Medulla oblongata (tissue), 1 donor: ENCODE measurements around the gene EDNRA.

Experiments
- DNase-seq: peaks from one replicate; pipeline ENCODE4 v3.0.0-alpha.2; 2015; ENCODE audit errors: extremely low spot score

Gene EDNRA

GRCh38 chr4:147498031-147498660 lies 17.2 kb downstream of the EDNRA start:
- DNase-seq: no peak

GRCh38 chr4:147508346-147508745 lies 27.4 kb downstream of the EDNRA start:
- DNase-seq: no peak

GRCh38 chr4:147509386-147509785 lies 28.5 kb downstream of the EDNRA start:
- no peak for DNase-seq

GRCh38 chr4:147510962-147511668 lies 30.2 kb downstream of the EDNRA start:
- no peak for DNase-seq

GRCh38 chr4:147513091-147513490 lies 32.2 kb downstream of the EDNRA start:
- DNase-seq: no peak

GRCh38 chr4:147513952-147514351 lies 33.1 kb downstream of the EDNRA start:
- no peak for DNase-seq

- DNase-seq: no peak
These were observed 34.5 kb downstream of the EDNRA start for GRCh38 chr4:147515220-147515936.

- no peak for DNase-seq
These were observed 35.2 kb downstream of the EDNRA start for GRCh38 chr4:147516133-147516532.

GRCh38 chr4:147518086-147518485 lies 37.2 kb downstream of the EDNRA start:
- DNase-seq: no peak

GRCh38 chr4:147518846-147519767 lies 38.2 kb downstream of the EDNRA start:
- DNase-seq: peak; percentile 79

- DNase-seq: peak; percentile 8
These were observed 43.7 kb downstream of the EDNRA start for GRCh38 chr4:147524601-147525000.

- peak; percentile 12 for DNase-seq
These were observed 44.8 kb downstream of the EDNRA start for GRCh38 chr4:147525494-147526271.

- no peak for DNase-seq
These were observed 45.4 kb downstream of the EDNRA start for GRCh38 chr4:147526272-147526654.

- no peak for DNase-seq
These were observed 47.2 kb downstream of the EDNRA start for GRCh38 chr4:147528054-147528453.

- DNase-seq: no peak
These were observed 49.2 kb downstream of the EDNRA start for GRCh38 chr4:147530134-147530533.

GRCh38 chr4:147530723-147531122 lies 49.8 kb downstream of the EDNRA start:
- DNase-seq: no peak

- DNase-seq: no peak
These were observed 52.0 kb downstream of the EDNRA start for GRCh38 chr4:147532896-147533295.

GRCh38 chr4:147533331-147533730 lies 52.4 kb downstream of the EDNRA start:
- no peak for DNase-seq

- no peak for DNase-seq
These were observed 54.2 kb downstream of the EDNRA start for GRCh38 chr4:147535124-147535523.

- no peak for DNase-seq
These were observed 57.8 kb downstream of the EDNRA start for GRCh38 chr4:147538711-147539110.

- DNase-seq: no peak
These were observed 59.1 kb downstream of the EDNRA start for GRCh38 chr4:147539959-147540358.
